Mononuclear cell (primary cell): Measurements from ENCODE around the gene LGALS9C. TPM values are rescaled to one million over a fixed set of nuclear protein-coding genes. Genes with fewer than 3 reads are reported as not detected.
"Not testable (repeated sequence)": the region's sequence is repeated elsewhere in the genome, so short reads cannot be mapped to it uniquely, and the experiment has no call there.

Experiments
- H3K27me3 ChIP-seq: 2 replicates; pipeline ENCODE4 v1.6.0; 2011; ENCODE audit warnings: low read length, control low read depth; ENCODE audit not compliant: insufficient read depth
- H3K4me1 ChIP-seq: 2 replicates; pipeline ENCODE4 v1.5.1; 2011; ENCODE audit warnings: mild to moderate bottlenecking, low read length, control low read depth; ENCODE audit not compliant: insufficient read depth
- H3K4me3 ChIP-seq: 2 replicates; pipeline ENCODE4 v1.5.1; 2011; ENCODE audit warnings: mild to moderate bottlenecking, low read length, moderate library complexity
- H3K9me3 ChIP-seq: 2 replicates; pipeline ENCODE4 v1.5.1; 2011; ENCODE audit warnings: low read depth, mild to moderate bottlenecking, control low read depth, low read length
- total RNA-seq: library from RNA; depleted of rRNA; stranded (reverse); fragments of >200 nt; gene quantifications from one replicate; pipeline ENCODE4 v1.2.3, GENCODE V29; 2012

LGALS9C gene
- total RNA-seq, 1 donor, result 0.63 TPM

GRCh38 chr17:18499100-18499499 is 22.5 kb downstream of the LGALS9C start:
- H3K27me3 ChIP-seq, H3K4me3 ChIP-seq, H3K4me1 ChIP-seq, H3K9me3 ChIP-seq: not testable (repeated sequence)

DNA sequence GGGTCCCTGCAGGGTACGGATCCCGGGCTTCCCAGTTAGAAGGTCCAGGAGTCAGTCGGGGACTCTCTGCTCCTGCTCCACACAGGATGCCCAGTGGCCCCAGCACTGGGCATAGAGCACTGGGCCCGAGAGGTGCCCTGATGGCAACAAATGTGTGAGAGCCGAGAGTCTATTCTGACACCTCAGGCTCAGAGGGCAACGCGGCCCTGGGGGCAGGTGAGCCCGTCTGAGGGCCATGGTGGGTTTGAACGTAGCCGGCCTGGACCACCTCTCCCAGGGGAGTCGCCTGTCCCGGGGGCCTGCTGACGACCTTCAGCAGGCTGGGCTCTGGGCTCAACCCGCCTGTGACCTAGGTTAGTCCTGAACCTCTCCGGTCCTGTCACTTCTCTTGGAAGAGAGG is 23.2 kb downstream of the LGALS9C start:
- H3K9me3 ChIP-seq, H3K27me3 ChIP-seq, H3K4me3 ChIP-seq, H3K4me1 ChIP-seq: not testable (repeated sequence)

DNA sequence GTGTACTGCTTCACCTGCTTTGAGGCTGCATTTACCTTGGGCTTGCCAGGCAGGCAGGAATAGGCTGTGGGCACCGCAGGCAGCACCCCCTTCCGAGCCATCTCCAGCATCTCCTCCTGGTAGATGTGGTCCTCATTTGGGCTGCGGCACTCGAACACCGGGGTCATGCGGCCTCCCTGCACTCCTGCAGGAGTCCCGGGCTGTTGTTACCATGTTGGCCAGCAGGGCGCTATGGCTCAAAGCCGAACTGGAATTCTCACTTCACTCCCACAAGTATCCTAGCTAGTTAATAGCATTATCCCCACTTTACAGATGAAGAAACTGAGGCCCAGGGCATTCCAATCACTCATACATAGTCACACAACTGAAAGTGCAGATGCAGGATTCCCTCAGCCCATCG is 23.7 kb downstream of the LGALS9C start:
- not testable (repeated sequence) for H3K4me1 ChIP-seq, H3K4me3 ChIP-seq, H3K9me3 ChIP-seq, H3K27me3 ChIP-seq

GRCh38 chr17:18500816-18501215 is 24.2 kb downstream of the LGALS9C start:
- H3K27me3 ChIP-seq, H3K4me3 ChIP-seq, H3K9me3 ChIP-seq, H3K4me1 ChIP-seq: not testable (repeated sequence)

- H3K4me1 ChIP-seq, H3K4me3 ChIP-seq, H3K9me3 ChIP-seq, H3K27me3 ChIP-seq: not testable (repeated sequence)
Observed at GRCh38 chr17:18503221-18503620, 26.6 kb downstream of the LGALS9C start.

DNA sequence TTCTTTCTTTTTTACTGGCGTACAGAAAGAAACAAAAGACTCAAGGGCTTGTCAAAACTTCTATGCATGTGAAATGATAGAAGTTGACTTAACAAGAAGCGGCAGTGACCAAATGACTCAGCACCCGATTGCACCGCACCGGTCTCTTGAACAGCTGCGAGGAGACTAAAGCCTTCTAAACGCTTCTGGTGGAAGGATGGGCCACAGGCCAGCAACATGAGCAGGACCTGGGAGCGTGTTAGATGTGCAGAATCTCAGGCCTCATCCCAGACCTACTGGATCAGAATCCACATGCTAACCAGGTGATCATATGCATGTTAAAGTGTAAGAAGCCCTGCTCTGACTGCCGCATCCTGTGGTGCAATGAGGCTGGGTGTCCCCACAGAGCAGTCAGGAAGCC is 31.1 kb downstream of the LGALS9C start:
- H3K4me1 ChIP-seq, H3K27me3 ChIP-seq, H3K4me3 ChIP-seq, H3K9me3 ChIP-seq: not testable (repeated sequence)

DNA sequence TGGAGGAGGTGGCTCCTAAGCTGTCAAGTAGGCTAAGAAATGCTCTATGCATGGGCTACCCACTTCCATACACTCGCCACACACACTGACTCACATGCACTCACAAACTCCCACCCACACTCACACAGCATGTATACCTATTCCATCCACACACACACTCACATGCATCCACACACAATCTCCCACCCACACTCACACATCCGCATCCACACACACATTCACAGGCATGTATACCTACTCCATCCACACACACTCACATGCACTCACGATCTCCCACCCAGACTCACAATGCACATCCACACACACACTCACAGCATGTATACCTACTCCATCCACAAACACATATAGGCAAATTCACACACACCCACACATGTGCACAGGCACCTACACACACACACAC is 32.1 kb downstream of the LGALS9C start:
- not testable (repeated sequence) for H3K9me3 ChIP-seq, H3K27me3 ChIP-seq, H3K4me3 ChIP-seq, H3K4me1 ChIP-seq

DNA sequence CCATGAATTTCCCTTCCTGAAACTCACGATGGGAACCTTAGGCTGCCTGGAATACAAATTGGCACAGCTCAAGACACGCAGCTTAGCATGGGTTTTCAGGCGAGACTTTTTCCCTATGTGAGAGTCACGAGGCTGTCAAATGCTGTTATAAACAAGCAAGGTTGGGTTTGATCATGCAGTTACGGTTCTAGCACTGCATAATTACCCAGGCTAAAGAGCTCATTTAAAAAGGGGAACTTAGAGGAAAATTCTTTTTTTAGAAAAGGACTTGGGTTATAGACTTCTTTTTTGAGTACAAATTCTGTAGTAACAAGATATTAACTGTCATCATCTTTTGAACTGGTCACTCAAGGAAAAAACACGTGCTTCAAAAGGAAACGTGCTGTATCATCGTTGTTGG is 44.5 kb downstream of the LGALS9C start:
- not testable (repeated sequence) for H3K27me3 ChIP-seq, H3K4me3 ChIP-seq, H3K9me3 ChIP-seq, H3K4me1 ChIP-seq

DNA sequence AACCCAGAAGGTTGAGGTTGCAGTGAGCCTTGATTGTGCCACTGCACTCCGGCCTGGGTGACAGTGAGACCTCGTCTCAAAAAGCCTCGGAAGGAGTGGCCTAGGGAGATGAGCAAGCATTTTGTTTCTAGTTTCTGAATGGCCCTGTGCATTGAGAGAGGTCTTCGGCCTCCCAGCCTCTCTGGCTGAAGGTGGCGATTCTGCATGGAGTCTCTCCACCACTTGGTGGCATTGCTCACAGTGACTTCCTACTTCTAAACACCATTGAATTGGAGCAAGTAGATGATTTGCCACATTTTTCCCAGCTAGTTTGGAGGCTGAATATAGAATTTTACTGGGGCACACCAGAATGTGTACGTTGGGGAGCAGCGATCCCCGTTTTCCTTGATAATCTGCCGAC is 48.4 kb downstream of the LGALS9C start:
- not testable (repeated sequence) for H3K9me3 ChIP-seq

DNA sequence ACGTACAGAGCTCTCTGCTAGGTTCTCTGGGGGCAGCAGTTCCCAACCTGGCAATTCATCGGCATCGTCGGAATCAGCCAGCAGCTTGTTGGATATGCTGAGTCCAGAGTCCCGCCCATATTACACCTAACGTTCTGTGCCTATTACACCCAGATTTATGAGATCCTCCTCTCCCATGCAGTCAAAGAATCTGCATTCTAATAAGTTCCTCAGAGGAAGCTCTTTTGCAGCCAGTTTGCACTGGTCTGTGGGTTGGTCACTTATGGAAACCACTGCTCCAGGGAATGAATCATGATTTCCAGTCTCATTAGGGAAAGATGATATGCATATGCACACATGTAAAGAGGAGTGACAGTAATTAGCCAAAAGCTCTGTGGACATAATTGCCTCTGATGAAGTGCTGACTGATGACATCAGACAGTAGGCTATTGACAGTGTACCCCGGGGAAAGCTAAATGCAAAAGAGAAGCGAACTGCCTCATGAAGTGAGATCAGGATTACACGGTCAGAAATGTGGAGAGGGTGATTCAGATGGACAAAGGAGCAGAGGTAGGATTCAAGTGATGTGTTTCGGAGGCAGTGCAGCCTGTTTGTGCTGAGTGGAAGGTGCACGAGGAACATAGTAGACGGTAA is 49.7 kb downstream of the LGALS9C start:
- H3K4me3 ChIP-seq, H3K27me3 ChIP-seq, H3K9me3 ChIP-seq, H3K4me1 ChIP-seq: not testable (repeated sequence)

More for the DNA sequence above, 48.4 kb downstream of the LGALS9C start:
- H3K4me3 ChIP-seq, H3K4me1 ChIP-seq, H3K27me3 ChIP-seq: not testable (repeated sequence)

DNA sequence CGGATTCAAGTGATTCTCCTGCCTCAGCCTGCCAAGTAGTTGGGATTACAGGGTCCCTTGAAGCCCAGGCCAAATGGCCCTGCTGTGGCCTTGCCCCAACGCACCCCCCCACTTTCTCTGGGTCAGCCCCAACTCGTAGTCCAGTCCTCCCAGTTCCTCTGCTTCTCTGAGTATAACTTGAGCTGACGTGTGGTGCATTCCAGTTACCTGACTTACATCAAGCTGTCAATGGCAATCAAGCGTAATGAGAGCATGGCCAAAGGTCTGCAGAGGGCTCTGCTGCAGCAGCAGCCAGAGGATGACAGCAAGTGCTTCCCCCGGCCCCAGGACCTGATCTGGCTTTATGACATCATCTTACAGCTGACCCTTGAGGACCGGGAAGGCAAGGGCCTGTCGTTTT is 50.8 kb downstream of the LGALS9C start:
- not testable (repeated sequence) for H3K9me3 ChIP-seq, H3K4me3 ChIP-seq, H3K27me3 ChIP-seq, H3K4me1 ChIP-seq

DNA sequence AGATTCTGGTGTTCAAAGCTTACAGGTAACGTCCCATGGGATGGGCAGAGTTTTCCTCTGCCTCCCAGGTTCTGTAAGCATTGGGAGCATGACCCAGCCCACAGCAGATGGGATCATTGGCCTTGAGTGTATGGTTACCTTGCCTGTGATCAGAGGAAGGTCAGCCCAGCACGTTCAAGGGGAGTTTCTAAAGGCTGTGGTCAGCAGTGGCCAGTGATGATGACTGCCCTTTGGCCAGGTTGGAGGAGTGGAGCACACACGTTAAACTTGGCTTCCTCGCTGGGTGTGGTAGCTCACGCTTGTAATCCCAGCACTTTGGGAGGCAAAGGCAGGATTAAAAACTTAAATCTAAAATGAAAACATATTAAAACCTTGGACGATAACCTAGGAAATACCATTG is 51.8 kb downstream of the LGALS9C start:
- not testable (repeated sequence) for H3K4me3 ChIP-seq, H3K4me1 ChIP-seq, H3K27me3 ChIP-seq

DNA sequence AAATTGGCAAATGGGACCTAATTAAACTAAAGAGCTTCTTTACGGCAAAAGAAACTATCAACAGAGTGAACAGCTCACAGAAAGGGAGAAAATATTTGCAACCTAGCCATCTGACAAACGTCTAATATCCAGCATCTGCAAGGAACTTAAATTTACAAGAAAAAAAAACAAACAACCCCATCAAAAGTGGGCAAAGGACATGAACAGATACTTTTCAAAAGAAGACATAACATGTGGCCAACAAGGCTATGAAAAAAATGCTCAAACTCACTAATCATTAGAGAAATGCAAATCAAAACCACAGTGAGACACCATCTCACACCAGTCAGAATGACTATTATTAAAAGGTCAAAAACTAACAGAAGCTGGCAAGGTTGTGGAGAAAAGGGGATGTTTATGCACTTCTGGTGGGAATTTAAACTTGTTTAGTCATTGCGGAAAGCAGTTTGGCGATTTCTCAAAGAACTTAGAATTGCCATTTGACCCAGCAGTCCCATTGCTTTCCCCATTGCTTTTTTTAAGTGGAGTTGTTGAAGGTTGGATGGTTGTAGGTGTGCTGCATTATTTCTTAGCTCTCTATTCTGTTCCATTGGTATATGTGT is 52.4 kb downstream of the LGALS9C start:
- not testable (repeated sequence) for H3K4me1 ChIP-seq, H3K27me3 ChIP-seq, H3K4me3 ChIP-seq, H3K9me3 ChIP-seq

More for the DNA sequence above, 51.8 kb downstream of the LGALS9C start:
- not testable (repeated sequence) for H3K9me3 ChIP-seq

- not testable (repeated sequence) for H3K27me3 ChIP-seq, H3K4me3 ChIP-seq, H3K9me3 ChIP-seq, H3K4me1 ChIP-seq
Observed at GRCh38 chr17:18530405-18530804, 53.8 kb downstream of the LGALS9C start.

GRCh38 chr17:18542234-18542633 is 65.6 kb downstream of the LGALS9C start:
- not testable (repeated sequence) for H3K27me3 ChIP-seq, H3K9me3 ChIP-seq, H3K4me1 ChIP-seq, H3K4me3 ChIP-seq

DNA sequence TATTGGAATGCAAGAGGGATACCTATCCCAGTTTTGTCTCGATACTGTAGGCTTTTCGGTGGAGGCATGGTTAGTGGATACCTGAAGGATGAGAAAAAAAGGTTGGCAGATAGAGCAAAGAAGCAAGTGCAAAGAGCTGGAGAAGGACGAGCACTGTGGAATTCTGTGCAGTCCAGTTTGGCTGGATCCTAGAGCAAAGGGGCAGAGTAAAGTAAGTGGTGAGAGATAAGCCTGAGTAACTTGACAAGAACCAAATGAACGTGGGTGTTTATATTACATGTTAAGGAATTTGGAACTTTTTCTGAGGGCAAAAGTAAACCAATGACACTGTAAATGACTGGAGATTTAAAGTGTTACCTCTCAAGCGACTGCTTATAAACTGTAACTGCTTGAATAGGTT is 66.3 kb downstream of the LGALS9C start:
- H3K4me3 ChIP-seq, H3K27me3 ChIP-seq, H3K4me1 ChIP-seq, H3K9me3 ChIP-seq: not testable (repeated sequence)
